LNCaP clone FGC (cell line): ENCODE measurements around the gene KCTD16.

Experiments used
- DNase-seq: peaks from one replicate; pipeline ENCODE4 v3.0.0-alpha.2; 2011; ENCODE audit warnings: low read depth
- H3K4me3 ChIP-seq: 2 replicates; pipeline ENCODE4 v1.5.1; 2011; ENCODE audit warnings: mild to moderate bottlenecking, low read depth, low read length, control low read depth
- CTCF ChIP-seq: IDR thresholded peaks from 2 replicates; pipeline ENCODE4 v1.5.1; 2012; ENCODE audit warnings: mild to moderate bottlenecking; ENCODE audit not compliant: control insufficient read depth, insufficient read depth; ENCODE audit errors: extremely low read depth

KCTD16 gene

GRCh38 chr5:144284931-144285502 is 114.3 kb downstream of the KCTD16 start:
- H3K4me3 ChIP-seq, result no peak overlapping the region
- DNase-seq, result no peak
- TF ChIP-seq CTCF, result no peak

- H3K4me3 ChIP-seq, result no peak overlapping the region
- no peak for DNase-seq
- TF ChIP-seq CTCF, result no peak
Measured at GRCh38 chr5:144289277-144289676, 118.6 kb downstream of the KCTD16 start.

- no peak for DNase-seq
- no peak overlapping the region for H3K4me3 ChIP-seq
- TF ChIP-seq CTCF, result no peak
Measured at GRCh38 chr5:144292029-144292428, 121.4 kb downstream of the KCTD16 start.

- no peak for DNase-seq
- no peak overlapping the region for H3K4me3 ChIP-seq
- TF ChIP-seq CTCF, result no peak
Measured at GRCh38 chr5:144295284-144295683, 124.6 kb downstream of the KCTD16 start.

GRCh38 chr5:144297081-144297480 is 126.4 kb downstream of the KCTD16 start:
- H3K4me3 ChIP-seq, result no peak overlapping the region
- DNase-seq, result no peak
- no peak for TF ChIP-seq CTCF

- no peak for TF ChIP-seq CTCF
- H3K4me3 ChIP-seq, result no peak overlapping the region
- no peak for DNase-seq
Measured at GRCh38 chr5:144298658-144299057, 128.0 kb downstream of the KCTD16 start.

- DNase-seq, result no peak
- H3K4me3 ChIP-seq, result no peak overlapping the region
- no peak for TF ChIP-seq CTCF
Measured at GRCh38 chr5:144304688-144305087, 134.0 kb downstream of the KCTD16 start.
